Suprapubic skin (tissue), 3 donors: ENCODE measurements around the gene TDO2.

Experiments
- POLR2AphosphoS5 ChIP-seq, 3 donors: sonication (generic); formaldehyde crosslinking; IDR thresholded peaks; one replicate each; pipeline ENCODE4 v1.6.1; 2017; ENCODE audit warnings: antibody characterized with exemption in 3 of 3
- TF ChIP-seq, protein P1 (sequence below), 2 donors: fragments of 200-600 bp in 1 of 2; fragments of 450-650 bp in 1 of 2; sonication (generic) in 1 of 2; IDR thresholded peaks; one replicate each; pipeline ENCODE4 v1.5.1; 2016 to 2019; ENCODE audit warnings: antibody characterized with exemption in 2 of 2, mild to moderate bottlenecking in 1 of 2, moderate library complexity in 1 of 2

DNA sequence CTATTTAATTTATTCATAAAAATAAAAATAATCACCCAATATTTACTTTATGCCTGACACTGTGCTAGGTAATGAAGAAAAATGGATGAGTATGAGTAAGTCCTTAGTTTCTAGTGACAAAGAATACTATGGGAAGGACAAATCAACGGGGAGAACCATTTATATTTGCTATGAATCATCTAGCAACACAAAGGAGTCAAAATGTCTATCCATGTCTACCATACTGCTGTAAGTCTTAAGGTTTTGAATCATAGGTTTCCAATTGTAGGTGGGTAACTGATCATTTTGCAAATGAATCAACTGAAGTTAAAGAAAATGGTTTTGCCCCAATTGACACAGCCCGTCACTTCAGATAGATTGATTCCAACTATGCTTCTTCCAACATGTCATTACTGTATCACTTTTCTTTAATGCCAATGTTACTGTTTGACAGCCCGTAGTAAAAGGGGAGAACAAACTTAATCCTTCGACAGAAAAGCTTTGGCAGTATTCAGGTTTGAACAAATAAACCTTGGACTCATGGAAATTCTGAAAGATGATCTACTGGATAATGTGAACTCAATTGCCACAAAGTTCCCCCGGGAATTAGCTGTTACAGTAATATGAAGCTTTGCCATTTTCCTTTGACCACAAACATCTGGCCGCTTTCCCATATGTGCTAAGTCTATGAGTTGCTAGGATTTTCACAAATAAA, 3.2 kb downstream of the TDO2 start:
- TF ChIP-seq, protein P1, sequence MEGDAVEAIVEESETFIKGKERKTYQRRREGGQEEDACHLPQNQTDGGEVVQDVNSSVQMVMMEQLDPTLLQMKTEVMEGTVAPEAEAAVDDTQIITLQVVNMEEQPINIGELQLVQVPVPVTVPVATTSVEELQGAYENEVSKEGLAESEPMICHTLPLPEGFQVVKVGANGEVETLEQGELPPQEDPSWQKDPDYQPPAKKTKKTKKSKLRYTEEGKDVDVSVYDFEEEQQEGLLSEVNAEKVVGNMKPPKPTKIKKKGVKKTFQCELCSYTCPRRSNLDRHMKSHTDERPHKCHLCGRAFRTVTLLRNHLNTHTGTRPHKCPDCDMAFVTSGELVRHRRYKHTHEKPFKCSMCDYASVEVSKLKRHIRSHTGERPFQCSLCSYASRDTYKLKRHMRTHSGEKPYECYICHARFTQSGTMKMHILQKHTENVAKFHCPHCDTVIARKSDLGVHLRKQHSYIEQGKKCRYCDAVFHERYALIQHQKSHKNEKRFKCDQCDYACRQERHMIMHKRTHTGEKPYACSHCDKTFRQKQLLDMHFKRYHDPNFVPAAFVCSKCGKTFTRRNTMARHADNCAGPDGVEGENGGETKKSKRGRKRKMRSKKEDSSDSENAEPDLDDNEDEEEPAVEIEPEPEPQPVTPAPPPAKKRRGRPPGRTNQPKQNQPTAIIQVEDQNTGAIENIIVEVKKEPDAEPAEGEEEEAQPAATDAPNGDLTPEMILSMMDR (IDR thresholded peaks at IDR 0.05): no peak
- no peak for TF ChIP-seq POLR2AphosphoS5 (IDR thresholded peaks at IDR 0.05)
